NCI-H526 treated with DMSO at 0.1 percent for 48 hours (cell line): ENCODE data around the gene PRKCD.

Experiments
- DNase-seq: peaks from one replicate; lab custom pipeline; 2025; lab: John Stamatoyannopoulos, UW

The PRKCD gene

DNA sequence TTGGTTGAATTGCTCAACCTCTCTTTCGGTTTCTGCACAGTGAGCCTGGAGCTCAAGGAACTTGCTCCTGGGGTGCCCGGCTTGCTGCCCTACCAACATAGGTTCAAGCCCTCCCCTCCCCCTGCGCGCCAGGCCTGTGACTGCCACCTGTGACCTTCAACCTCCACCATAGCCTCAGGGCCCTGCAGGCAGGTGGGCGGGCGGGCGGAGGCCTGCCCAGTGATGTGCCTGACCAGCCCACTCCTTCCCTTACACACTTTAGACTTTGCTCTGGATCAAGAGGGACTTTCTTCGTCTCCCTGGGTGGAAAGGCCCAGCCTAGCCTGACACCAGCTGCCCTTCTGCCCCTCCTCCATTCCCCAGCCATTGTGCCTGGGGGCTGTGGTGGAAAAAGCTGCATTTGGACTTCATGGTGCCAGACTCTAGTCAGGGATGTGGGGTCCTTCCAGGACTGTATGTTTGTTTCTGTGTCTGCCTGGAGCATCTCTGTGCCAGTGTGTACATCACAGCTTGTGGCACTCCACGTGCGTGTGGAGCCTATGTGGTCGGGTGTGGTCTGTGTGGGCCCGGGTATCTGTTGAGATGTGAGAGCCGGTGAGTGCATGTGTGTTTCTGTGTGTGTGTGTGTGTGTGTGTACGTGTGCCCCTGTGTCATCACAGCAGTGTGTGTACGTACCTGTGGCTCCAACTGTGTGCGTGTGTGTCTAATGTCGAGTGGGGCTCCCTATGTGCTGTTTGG, 9.5 kb downstream of the PRKCD start:
- DNase-seq, result no peak

GRCh38 chr3:53171064-53171418, 10.0 kb downstream of the PRKCD start:
- DNase-seq, result no peak

DNA sequence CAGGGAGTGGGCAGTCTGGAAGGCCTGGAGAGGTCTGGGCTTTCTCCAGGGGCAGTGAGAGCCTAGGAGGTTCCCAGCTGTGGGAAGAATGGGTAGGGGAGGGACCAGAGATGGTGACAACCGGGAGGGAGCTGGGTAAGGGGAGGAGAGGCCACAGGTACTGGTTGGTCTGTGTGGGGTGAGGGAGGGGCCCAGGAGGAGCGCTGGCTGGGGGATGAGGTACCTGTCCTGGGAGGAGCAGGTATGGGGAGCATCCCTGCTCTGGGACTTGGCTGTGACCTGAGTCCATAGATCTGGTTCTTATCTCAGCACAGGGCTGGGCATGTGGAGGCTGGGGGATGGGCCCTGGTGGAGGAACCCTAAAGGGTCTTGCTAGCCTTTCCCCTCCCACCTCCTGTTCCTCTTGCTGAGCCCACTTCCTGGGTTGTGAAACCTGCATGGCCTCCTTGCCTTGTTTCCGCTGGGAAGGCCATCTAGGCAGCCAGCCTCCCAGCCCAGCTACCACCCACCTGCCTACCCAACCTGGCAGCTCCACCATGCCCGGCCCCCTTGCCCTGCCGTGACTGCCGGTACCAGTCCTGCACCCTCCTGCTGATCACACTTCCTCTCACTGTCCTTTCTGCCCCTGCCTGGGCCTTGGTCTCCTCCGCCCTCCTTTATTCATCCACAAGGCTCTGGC, 11.0 kb downstream of the PRKCD start:
- no peak for DNase-seq

- no peak for DNase-seq
These were observed 12.1 kb downstream of the PRKCD start for GRCh38 chr3:53173107-53173506.

DNA sequence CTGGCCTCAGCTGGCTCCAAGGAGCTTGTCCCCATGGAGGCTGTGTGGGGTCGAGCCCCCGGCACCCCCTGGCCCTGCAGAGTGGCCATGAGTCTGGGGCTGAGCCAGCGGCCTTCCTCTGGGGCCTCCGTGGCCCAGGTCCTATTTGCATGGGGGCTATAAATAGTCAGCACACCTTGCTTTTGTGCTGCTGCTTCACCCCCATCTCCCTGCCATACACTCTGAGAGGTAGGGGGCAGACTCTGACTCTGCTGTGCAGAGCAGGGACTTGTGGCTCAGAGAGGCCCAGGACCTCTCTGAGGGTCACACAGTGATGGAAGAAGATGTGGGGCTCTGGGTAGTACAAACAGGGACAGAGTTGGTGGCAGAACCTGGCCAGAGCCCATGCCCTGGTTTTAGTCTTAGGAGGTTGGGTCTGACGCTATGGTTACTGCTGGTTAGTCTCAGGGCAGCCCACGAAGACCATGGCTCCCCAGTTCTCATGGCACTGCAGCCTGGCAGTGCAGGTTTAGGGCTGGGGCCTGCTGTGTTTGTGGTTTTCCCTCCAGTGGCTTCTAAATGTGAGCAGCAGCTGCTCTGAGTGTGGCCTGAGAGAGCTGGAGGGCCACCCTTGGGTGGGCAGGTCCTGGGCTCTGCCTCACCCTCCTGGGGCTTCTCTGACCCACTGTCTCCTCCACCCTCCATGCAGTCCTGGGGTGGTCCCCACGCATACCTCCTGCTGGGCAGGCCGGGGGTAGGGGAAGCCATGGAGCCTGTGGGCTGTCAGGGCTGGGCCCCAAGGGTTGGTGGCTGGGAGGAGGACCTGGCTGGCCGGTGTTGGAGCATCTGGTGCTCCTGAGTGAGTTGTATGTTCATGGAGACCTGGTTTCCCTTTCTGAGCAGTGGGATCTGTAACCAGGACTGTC, 13.6 kb downstream of the PRKCD start:
- DNase-seq, result no peak

- no peak for DNase-seq
These were observed 14.9 kb downstream of the PRKCD start for GRCh38 chr3:53175613-53176540.

DNA sequence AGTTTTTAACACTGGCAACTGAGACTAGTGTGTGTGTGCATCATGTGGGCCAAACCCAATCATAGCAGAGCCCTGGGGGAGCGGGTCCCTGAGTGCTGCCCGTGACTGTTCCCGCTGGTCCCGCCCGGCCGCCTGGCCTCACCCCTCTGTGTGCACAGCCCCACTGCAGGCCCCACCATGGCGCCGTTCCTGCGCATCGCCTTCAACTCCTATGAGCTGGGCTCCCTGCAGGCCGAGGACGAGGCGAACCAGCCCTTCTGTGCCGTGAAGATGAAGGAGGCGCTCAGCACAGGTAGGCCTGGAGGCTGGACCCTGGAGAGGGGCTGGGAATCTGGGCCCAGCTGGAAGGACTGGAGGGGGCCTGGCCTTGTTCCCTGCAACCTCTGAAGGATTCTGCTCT, 17.2 kb downstream of the PRKCD start:
- DNase-seq, result no peak

DNA sequence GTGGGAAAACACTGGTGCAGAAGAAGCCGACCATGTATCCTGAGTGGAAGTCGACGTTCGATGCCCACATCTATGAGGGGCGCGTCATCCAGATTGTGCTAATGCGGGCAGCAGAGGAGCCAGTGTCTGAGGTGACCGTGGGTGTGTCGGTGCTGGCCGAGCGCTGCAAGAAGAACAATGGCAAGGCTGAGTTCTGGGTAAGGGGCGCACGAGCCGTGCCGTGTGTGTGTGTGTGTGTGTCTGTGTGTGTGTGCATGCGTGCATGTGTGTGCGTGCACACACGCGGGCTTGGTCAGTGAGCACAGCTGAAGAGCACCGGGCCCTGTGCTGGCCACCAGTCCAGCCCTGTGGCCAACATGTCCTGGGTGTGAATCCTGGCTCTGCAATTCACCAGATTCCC, 18.6 kb downstream of the PRKCD start:
- no peak for DNase-seq

GRCh38 chr3:53180305-53181023, 19.5 kb downstream of the PRKCD start:
- DNase-seq, result no peak

- DNase-seq, result no peak
These were observed 20.0 kb downstream of the PRKCD start for GRCh38 chr3:53181024-53181371.

DNA sequence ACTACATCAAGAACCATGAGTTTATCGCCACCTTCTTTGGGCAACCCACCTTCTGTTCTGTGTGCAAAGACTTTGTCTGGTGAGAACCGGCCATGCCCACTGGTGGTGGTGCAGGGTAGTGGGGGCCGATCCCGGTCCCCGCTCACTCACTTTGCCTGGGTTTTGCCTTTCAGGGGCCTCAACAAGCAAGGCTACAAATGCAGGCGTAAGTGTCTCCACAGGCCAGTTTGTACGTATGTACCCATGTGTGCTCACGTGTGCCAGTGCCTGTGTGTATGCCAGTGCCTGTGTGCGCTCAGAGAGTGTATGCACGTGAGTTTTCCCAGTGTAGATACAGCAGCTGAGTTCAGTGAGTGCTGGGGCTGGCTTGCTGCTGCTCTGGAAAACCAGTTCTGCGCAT, 20.5 kb downstream of the PRKCD start:
- DNase-seq, result no peak

GRCh38 chr3:53182764-53183355, 21.9 kb downstream of the PRKCD start:
- no peak for DNase-seq

- no peak for DNase-seq
These were observed 22.5 kb downstream of the PRKCD start for GRCh38 chr3:53183514-53183913.

- no peak for DNase-seq
These were observed 23.7 kb downstream of the PRKCD start for GRCh38 chr3:53184701-53185100.

- no peak for DNase-seq
These were observed 24.9 kb downstream of the PRKCD start for GRCh38 chr3:53185761-53186465.

DNA sequence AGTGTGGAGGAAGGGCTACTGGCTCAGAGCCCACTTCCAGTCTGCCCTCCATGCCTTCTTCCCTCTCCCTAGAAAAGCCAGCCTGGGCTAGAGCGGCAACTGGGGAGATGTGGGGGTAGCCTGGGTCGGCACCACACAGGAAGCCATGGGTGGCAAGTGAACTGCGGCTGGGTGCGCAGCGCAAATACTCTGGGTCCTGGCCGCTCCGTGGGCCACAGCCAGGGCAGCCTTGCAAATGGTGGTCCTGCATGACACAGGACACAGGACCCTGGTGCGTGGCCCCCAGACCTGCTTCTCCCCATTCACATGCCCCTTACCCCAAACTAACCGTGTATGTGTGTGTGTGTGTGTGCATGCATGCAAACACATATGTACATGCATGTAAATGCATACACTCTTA, 25.7 kb downstream of the PRKCD start:
- DNase-seq, result no peak

- DNase-seq, result no peak
These were observed 26.4 kb downstream of the PRKCD start for GRCh38 chr3:53187430-53187829.

DNA sequence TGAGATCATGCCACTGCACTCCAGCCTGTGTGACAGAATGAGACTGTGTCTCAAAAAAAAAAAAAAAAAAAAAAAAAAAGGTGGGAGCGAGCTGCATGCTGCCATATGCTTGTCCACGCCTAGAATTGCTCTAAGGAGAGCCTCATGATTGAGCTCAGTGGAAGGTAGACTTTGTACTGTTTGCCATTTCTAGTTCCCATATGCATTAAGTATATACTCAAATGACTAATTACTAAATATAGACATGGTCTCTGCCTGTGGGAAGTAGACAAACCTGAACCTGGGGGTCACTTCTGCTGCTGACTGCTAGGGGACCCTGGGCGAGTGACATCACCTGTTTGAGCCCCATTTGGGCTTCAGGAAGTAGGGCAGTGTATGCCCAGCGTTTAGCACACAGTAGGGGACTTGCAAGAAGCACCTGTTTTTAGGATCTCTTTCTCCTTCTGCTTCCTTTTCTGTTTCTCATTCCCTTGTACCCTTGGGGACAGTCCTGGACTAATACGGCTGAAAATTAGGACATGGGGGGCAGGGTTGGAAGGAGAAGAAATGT, 27.2 kb downstream of the PRKCD start:
- no peak for DNase-seq

DNA sequence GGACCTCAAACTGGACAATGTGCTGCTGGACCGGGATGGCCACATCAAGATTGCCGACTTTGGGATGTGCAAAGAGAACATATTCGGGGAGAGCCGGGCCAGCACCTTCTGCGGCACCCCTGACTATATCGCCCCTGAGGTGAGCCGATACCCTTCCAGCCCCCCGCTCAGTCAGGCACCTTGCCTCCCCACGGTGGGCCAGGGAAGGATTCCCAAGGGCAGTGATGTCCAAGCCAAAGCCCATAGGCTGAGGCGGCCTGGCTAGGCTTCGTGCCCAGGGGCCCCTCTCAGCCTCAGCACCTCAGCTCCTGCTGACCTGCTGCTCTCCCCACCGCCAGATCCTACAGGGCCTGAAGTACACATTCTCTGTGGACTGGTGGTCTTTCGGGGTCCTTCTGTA, 27.7 kb downstream of the PRKCD start:
- no peak for DNase-seq

DNA sequence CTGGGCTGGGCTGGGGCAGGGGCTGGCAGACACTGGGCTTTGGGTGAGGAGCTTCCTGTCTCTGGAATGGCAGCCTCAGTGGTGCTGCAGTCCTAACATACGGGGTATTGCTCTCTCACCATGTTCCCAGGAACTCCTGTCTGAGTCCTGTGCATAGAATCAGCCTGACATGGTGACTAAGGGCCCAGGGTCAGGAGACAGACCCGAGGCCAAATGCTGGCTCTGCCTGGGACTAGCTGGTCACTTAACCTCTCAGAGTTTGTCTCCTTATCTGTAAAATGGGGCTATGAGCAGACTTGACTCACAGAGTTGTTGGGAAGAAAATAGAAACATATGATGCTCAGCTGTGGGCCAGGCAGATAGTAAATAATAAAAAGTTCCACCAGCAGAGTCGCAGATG, 28.3 kb downstream of the PRKCD start:
- no peak for DNase-seq
